ENCODE measurements around the gene MOB1A.

DNA sequence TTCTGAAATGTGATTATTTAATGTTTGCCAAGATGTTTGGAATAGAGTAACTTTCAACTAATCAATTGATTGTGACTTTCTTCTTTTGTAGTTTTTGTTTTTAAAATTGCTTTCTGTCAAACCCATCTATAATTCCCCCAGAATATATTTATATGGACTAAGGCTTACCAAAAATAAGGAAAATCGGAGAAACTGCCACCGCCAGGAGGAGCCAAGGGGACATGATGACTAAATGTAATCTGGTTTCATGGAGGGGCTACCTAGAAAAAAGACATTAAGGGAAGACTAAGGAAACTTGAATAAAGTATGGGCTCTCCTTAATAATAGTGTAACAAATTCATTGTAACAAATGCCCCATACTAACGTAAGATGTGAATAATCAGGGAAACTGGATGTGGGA lies 50.5 kb downstream of the MOB1A start:
- TF ChIP-seq, protein P1, sequence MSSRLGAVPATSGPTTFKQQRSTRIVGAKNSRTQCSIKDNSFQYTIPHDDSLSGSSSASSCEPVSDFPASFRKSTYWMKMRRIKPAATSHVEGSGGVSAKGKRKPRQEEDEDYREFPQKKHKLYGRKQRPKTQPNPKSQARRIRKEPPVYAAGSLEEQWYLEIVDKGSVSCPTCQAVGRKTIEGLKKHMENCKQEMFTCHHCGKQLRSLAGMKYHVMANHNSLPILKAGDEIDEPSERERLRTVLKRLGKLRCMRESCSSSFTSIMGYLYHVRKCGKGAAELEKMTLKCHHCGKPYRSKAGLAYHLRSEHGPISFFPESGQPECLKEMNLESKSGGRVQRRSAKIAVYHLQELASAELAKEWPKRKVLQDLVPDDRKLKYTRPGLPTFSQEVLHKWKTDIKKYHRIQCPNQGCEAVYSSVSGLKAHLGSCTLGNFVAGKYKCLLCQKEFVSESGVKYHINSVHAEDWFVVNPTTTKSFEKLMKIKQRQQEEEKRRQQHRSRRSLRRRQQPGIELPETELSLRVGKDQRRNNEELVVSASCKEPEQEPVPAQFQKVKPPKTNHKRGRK (CRISPR knock-in tag; IDR thresholded peaks at IDR 0.05): no peak
- TF ChIP-seq, protein P2, sequence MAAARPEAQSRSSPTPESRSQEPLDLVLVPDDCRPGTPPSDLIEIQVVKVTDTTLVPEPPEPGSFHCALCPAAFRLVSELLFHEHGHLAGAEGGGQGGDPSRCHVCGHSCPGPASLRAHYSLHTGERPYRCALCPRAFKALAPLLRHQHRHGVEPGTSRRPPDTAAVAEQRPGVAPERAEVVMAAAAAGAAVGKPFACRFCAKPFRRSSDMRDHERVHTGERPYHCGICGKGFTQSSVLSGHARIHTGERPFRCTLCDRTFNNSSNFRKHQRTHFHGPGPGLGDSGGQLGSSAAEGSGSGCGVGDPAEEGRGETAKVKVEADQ (CRISPR knock-in tag; IDR thresholded peaks at IDR 0.05; ENCODE audit: borderline replicate concordance): no peak
- TF ChIP-seq EZH2 (conservative IDR thresholded peaks at IDR 0.05; ENCODE audit: low read depth, low read length) (no peak), MEIS2 (CRISPR knock-in tag; IDR thresholded peaks at IDR 0.05) (no peak), REL (CRISPR knock-in tag; conservative IDR thresholded peaks at IDR 0.05) (no peak), EHMT2 (IDR thresholded peaks at IDR 0.05; ENCODE audit: borderline replicate concordance, low read depth, low read length) (no peak), ARID2 (CRISPR knock-in tag; IDR thresholded peaks at IDR 0.05; ENCODE audit: borderline replicate concordance) (no peak), ZFP1 (CRISPR knock-in tag; IDR thresholded peaks at IDR 0.05) (no peak)
- TF ChIP-seq, protein P3, sequence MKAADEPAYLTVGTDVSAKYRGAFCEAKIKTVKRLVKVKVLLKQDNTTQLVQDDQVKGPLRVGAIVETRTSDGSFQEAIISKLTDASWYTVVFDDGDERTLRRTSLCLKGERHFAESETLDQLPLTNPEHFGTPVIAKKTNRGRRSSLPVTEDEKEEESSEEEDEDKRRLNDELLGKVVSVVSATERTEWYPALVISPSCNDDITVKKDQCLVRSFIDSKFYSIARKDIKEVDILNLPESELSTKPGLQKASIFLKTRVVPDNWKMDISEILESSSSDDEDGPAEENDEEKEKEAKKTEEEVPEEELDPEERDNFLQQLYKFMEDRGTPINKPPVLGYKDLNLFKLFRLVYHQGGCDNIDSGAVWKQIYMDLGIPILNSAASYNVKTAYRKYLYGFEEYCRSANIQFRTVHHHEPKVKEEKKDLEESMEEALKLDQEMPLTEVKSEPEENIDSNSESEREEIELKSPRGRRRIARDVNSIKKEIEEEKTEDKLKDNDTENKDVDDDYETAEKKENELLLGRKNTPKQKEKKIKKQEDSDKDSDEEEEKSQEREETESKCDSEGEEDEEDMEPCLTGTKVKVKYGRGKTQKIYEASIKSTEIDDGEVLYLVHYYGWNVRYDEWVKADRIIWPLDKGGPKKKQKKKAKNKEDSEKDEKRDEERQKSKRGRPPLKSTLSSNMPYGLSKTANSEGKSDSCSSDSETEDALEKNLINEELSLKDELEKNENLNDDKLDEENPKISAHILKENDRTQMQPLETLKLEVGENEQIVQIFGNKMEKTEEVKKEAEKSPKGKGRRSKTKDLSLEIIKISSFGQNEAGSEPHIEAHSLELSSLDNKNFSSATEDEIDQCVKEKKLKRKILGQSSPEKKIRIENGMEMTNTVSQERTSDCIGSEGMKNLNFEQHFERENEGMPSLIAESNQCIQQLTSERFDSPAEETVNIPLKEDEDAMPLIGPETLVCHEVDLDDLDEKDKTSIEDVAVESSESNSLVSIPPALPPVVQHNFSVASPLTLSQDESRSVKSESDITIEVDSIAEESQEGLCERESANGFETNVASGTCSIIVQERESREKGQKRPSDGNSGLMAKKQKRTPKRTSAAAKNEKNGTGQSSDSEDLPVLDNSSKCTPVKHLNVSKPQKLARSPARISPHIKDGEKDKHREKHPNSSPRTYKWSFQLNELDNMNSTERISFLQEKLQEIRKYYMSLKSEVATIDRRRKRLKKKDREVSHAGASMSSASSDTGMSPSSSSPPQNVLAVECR (CRISPR knock-in tag; IDR thresholded peaks at IDR 0.05; ENCODE audit: borderline replicate concordance): no peak
